H1 (cell line): ENCODE results near the gene DIO3. TPM values are rescaled to one million over a fixed set of nuclear protein-coding genes. Genes with fewer than 3 reads are reported as not detected.

Experiments used
- ASH2L ChIP-seq: fragments of 200-600, 300-600 bp; sonication (generic); IDR thresholded peaks from one replicate; pipeline ENCODE4 v1.7.1; 2017; ENCODE audit warnings: low read length
- CBX8 ChIP-seq: fragments of 300-800, 300-1000 bp; sonication (generic); IDR thresholded peaks from 2 replicates; pipeline ENCODE4 v1.7.1; 2016; ENCODE audit warnings: low read depth, low read length, borderline replicate concordance
- CHD7 ChIP-seq: fragments of 300-600 bp; sonication (generic); IDR thresholded peaks from 2 replicates; pipeline ENCODE4 v1.7.1; 2012; ENCODE audit warnings: low read length, moderate library complexity, mild to moderate bottlenecking, inconsistent platforms; ENCODE audit not compliant: insufficient replicate concordance
- CTBP2 ChIP-seq: IDR thresholded peaks from 2 replicates; pipeline ENCODE4 v1.7.0; 2011; ENCODE audit warnings: borderline replicate concordance, mild to moderate bottlenecking, moderate library complexity, mixed read lengths, low read length; ENCODE audit not compliant: insufficient read depth, insufficient read length
- EGR1 ChIP-seq: IDR thresholded peaks from 2 replicates; pipeline ENCODE4 v1.6.1; 2011; ENCODE audit warnings: low read depth, low read length, borderline replicate concordance
- MAX ChIP-seq: IDR thresholded peaks from 2 replicates; pipeline ENCODE4 v1.6.1; 2012; ENCODE audit warnings: inconsistent platforms
- NRF1 ChIP-seq: IDR thresholded peaks from 2 replicates; pipeline ENCODE4 v1.6.1; 2011; ENCODE audit warnings: mild to moderate bottlenecking, low read depth, low read length, improper control_type of control experiment
- SIN3A ChIP-seq, 2 experiments: IDR thresholded peaks in 1 of 2; conservative IDR thresholded peaks in 1 of 2; 2 replicates each; pipeline ENCODE4 v1.6.1; 2011 to 2012; ENCODE audit warnings: low read length in 2 of 2, improper control_type of control experiment in 1 of 2, low read depth in 1 of 2, mild to moderate bottlenecking in 1 of 2
- SIX5 ChIP-seq: IDR thresholded peaks from 2 replicates; pipeline ENCODE4 v1.6.1; 2011; ENCODE audit warnings: mild to moderate bottlenecking, low read depth, low read length
- SRF ChIP-seq: IDR thresholded peaks from 2 replicates; pipeline ENCODE4 v1.6.1; 2011; ENCODE audit warnings: mild to moderate bottlenecking, low read depth, low read length, moderate library complexity
- TEAD4 ChIP-seq: IDR thresholded peaks from 2 replicates; pipeline ENCODE4 v1.6.1; 2012; ENCODE audit warnings: low read depth, low read length, inconsistent platforms, mixed read lengths
- ZNF274 ChIP-seq: IDR thresholded peaks from 2 replicates; pipeline ENCODE4 v1.7.0; 2012; ENCODE audit warnings: low read length, borderline replicate concordance; ENCODE audit errors: extremely low read depth
- polyA plus RNA-seq, 7 experiments: library from polyadenylated mRNA; depleted of rRNA in 3 of 7; stranded (reverse) in 5 of 7; unstranded in 2 of 7; fragments of >200 nt in 5 of 7; fragments of 200-250 nt in 2 of 7; gene quantifications; 1 replicate in 5 of 7; 2 replicates in 1 of 7; 4 replicates in 1 of 7; pipeline versions ENCODE4 v1.2.1 to v1.2.3, GENCODE V29; 2011 to 2013; ENCODE audit warnings: missing spikeins in 2 of 7, mixed read lengths in 2 of 7
- total RNA-seq: library from RNA; stranded (reverse); fragmentation: NEBNext Ultra II Directional; extraction: Animal tissue kit (Norgen Biotek cat#: 25700); gene quantifications from 2 replicates; pipeline ENCODE4 v1.2.1, GENCODE V29; 2021

Gene DIO3
- total and polyA plus RNA-seq, 2 of the 8 experiments (the other 6 are each of a cell fraction or from before 2014, with no cell fraction given), result 0.17 to 0.19 TPM

- TF ChIP-seq CHD7 (no peak), MAX (no peak), CBX8 (no peak), CTBP2 (no peak), NRF1 (no peak), ASH2L (no peak), SIN3A (conservative IDR thresholded peaks at IDR 0.05 in 1 of 2, IDR thresholded peaks at IDR 0.05 in 1 of 2; ENCODE audit: low read depth in 1 of 2, low read length in 2 of 2) (no peak), SRF (no peak), SIX5 (no peak), EGR1 (no peak), ZNF274 (no peak), TEAD4 (no peak)
Observed at GRCh38 chr14:101535232-101535631, 26.1 kb upstream of the DIO3 start (continued).
